Measurements from ENCODE around the gene CDIPT. TPM values are rescaled to one million over a fixed set of nuclear protein-coding genes. Genes with fewer than 3 reads are reported as not detected.

CDIPT gene
- total and polyA plus RNA-seq, 2 of the 4 experiments (the other 2 are of a cell fraction) = 47.1 to 100 TPM

GRCh38 chr16:29848420-29849297 is 14.4 kb downstream of the CDIPT start:
- intact Hi-C loops (cut with micrococcal nuclease) (loop anchor here (1.0 kb wide), 2 partner anchors 41 to 148 kb away; no protein-coding TSS in a partner anchor), dilution Hi-C loops (cut with HindIII; ENCODE audit: low sequenced_read_pairs, unreplicated experiment) (no loop called here), in situ Hi-C loops (cut with MboI; ENCODE audit: low sequenced_read_pairs) (no loop called here)
- no peaks in the 10 kb centered on the region for H4K20me1 ChIP-seq (ENCODE audit: insufficient read depth, low read length)
- H3K14ac ChIP-seq (replicated peaks; ENCODE audit: low read depth, low read length) = no peak overlapping the region
- no peak overlapping the region for H2AK5ac ChIP-seq (ENCODE audit: low read depth, low read length)
- TF ChIP-seq MAZ (IDR thresholded peaks at IDR 0.05; ENCODE audit: borderline replicate concordance, low read depth, low read length) (no peak), RCOR1 (IDR thresholded peaks at IDR 0.05; ENCODE audit: insufficient replicate concordance, low read length) (no peak), CEBPB (IDR thresholded peaks at IDR 0.05; ENCODE audit: low read depth, low read length) (0 out of 2 replicates have a peak, but pooled peaks have one; percentile 18), BHLHE40 (IDR thresholded peaks at IDR 0.05; ENCODE audit: low read depth, low read length) (no peak), RFX5 (IDR thresholded peaks at IDR 0.05; ENCODE audit: low read depth, low read length) (no peak), SMC3 (IDR thresholded peaks at IDR 0.05; ENCODE audit: low read depth, low read length) (peak; percentile 83), CTCF (conservative IDR thresholded peaks at IDR 0.05; ENCODE audit: low read depth, low read length) (peak; percentile 74), FOS (IDR thresholded peaks at IDR 0.05; ENCODE audit: low read depth, low read length) (no peak), POLR2A (IDR thresholded peaks at IDR 0.05; ENCODE audit: low read depth, low read length) (no peak), RAD21 (IDR thresholded peaks at IDR 0.05; ENCODE audit: low read length) (peak; percentile 76)
- peak overlapping the region; percentile 52 for H2AK9ac ChIP-seq (replicated peaks; ENCODE audit: low read depth, low read length, poor library complexity)
- 0 out of 2 replicates have a peak, but pooled peaks cover 3% of the 10 kb centered on the region for H3K9me1 ChIP-seq (ENCODE audit: insufficient read depth, low read length)
- no peak overlapping the region for H3K23ac ChIP-seq (ENCODE audit: low read depth, low read length)
- ChIA-PET CTCF (interaction anchor here (0.6 to 1.9 kb wide), 14 partner anchors 9 to 72 kb away, joined by 3 to 10 read pairs (median 4); partner anchors contain the start of genes CDIPT, MVP and PAGR1), POLR2A (ENCODE audit: unreplicated experiment) (interaction anchor here (0.6 to 1.1 kb wide), 4 partner anchors 29 to 150 kb away, joined by 3 to 6 read pairs (median 4); no protein-coding TSS in a partner anchor)
- H2AFZ ChIP-seq (replicated peaks; ENCODE audit: low read length, poor library complexity) = peak overlapping the region; percentile 61
- no peak overlapping the region for H3K4ac ChIP-seq (ENCODE audit: low read depth, low read length)
- H2BK15ac ChIP-seq (ENCODE audit: low read depth, low read length) = no peak overlapping the region
- no peaks in the 10 kb centered on the region for H3K9me3 ChIP-seq (ENCODE audit: control insufficient read depth, insufficient read depth, low read length)
- no peak overlapping the region for H2BK20ac ChIP-seq (ENCODE audit: low read depth, low read length)
- H3K36me3 ChIP-seq (ENCODE audit: control insufficient read depth, insufficient read depth, low read length) = peaks cover 46% of the 10 kb centered on the region
- no peak overlapping the region for H3K4me3 ChIP-seq (ENCODE audit: insufficient read depth, low read depth, low read length)
- H3K56ac ChIP-seq (ENCODE audit: extremely low read depth, insufficient read depth, low read length) = no peak overlapping the region
- BruUV-seq (replicated peaks) = no TSS peak
- H2BK5ac ChIP-seq (ENCODE audit: low read depth, low read length, poor library complexity, severe bottlenecking) = no peak overlapping the region
- H3K4me2 ChIP-seq (ENCODE audit: low read depth, low read length) = no peak overlapping the region
- no peaks in the 10 kb centered on the region for H3K27me3 ChIP-seq (ENCODE audit: control insufficient read depth, insufficient read depth, low read length)
- no peak overlapping the region for H3K18ac ChIP-seq (ENCODE audit: low read depth, low read length)
- no peak overlapping the region for H3K9ac ChIP-seq (ENCODE audit: low read depth, low read length)
- H3K27ac ChIP-seq (ENCODE audit: insufficient read depth, low read length) = no peak overlapping the region
- H3K79me1 ChIP-seq (ENCODE audit: low read depth in 1 of 2, low read length in 2 of 2) = peaks cover 0 to 15% of the 10 kb centered on the region in 2 experiments; a peak in 1 of 4 replicates
- no peak overlapping the region for H4K91ac ChIP-seq (ENCODE audit: insufficient read depth, low read depth, low read length)
- no peak overlapping the region for H4K8ac ChIP-seq (ENCODE audit: low read depth in 2 of 2, low read length in 2 of 2)
- H3K4me1 ChIP-seq (ENCODE audit: control insufficient read depth, insufficient read depth, low read length) = no peaks in the 10 kb centered on the region; the same call in 1 of the 2 replicates
- peak; percentile 84 for ATAC-seq (ENCODE audit: low read depth)
- DNase-seq = peak; percentile 63
- no peak overlapping the region for H2BK120ac ChIP-seq (ENCODE audit: low read depth, low read length)
- 80% methylated on average over 1 of the region's 15 CpGs; no CpG with 5 or more reads in 1 of the 2 experiments for WGBS, 2 experiments (ENCODE audit: extremely low coverage in 2 of 2, insufficient read length in 1 of 2)
- no peak overlapping the region for H4K5ac ChIP-seq (ENCODE audit: low read depth, low read length)

All from IMR-90 (cell line).